Heart left ventricle (tissue), 16 donors: ENCODE results near the gene TRPM1. TPM values are rescaled to one million over a fixed set of nuclear protein-coding genes. Genes with fewer than 3 reads are reported as not detected.

Source experiments
- ATAC-seq, 4 donors: fragments of 200-7000 bp; cut with Tn5 transposase; one replicate each; pipeline ENCODE4 v1.9.1; 2020 to 2022; ENCODE audit warnings: moderate library complexity in 4 of 4, mild to moderate bottlenecking in 3 of 4, moderate number of reproducible peaks in 1 of 4
- DNase-seq, 5 donors: peaks; one replicate each; pipeline ENCODE4 v3.0.0-alpha.2; 2020
- H3K27ac ChIP-seq, 12 donors: fragments of 200-600 bp; sonication (generic) in 4 of 12; one replicate each; pipeline versions ENCODE4 v1.5.0 to v1.8.0; 2016 to 2022; ENCODE audit warnings: mild to moderate bottlenecking in 2 of 12
- H3K27me3 ChIP-seq, 9 donors: fragments of 200-600 bp; sonication (generic) in 2 of 9; one replicate each; pipeline versions ENCODE4 v1.5.1 to v1.8.0; 2016 to 2022; ENCODE audit warnings: mild to moderate bottlenecking in 3 of 9
- H3K36me3 ChIP-seq, 9 donors: fragments of 200-600 bp; sonication (generic) in 2 of 9; one replicate each; pipeline versions ENCODE4 v1.5.0 to v1.8.0; 2018 to 2022; ENCODE audit warnings: mild to moderate bottlenecking in 2 of 9
- H3K4me1 ChIP-seq, 12 donors: fragments of 200-600 bp; sonication (generic) in 4 of 12; one replicate each; pipeline versions ENCODE4 v1.5.0 to v1.8.0; 2016 to 2022; ENCODE audit warnings: mild to moderate bottlenecking in 3 of 12
- H3K4me3 ChIP-seq, 12 donors: fragments of 200-600 bp; sonication (generic) in 4 of 12; one replicate each; pipeline versions ENCODE4 v1.5.0 to v1.8.0; 2017 to 2022; ENCODE audit warnings: mild to moderate bottlenecking in 9 of 12, moderate library complexity in 4 of 12
- H3K9me3 ChIP-seq, 12 donors: fragments of 200-600 bp; sonication (generic) in 4 of 12; one replicate each; pipeline versions ENCODE4 v1.5.0 to v1.8.0; 2016 to 2022; ENCODE audit warnings: mild to moderate bottlenecking in 1 of 12
- POLR2A ChIP-seq, 2 donors: fragments of 450-650 bp; IDR thresholded peaks; one replicate each; pipeline ENCODE4 v1.6.1; 2017; ENCODE audit warnings: antibody characterized with exemption in 2 of 2, mild to moderate bottlenecking in 2 of 2, moderate library complexity in 2 of 2
- WGBS, 4 donors: extraction: QIAGEN DNeasy Blood & Tissue Kit in 2 of 4; methylation state at CpG; one replicate each; pipeline versions ENCODE4 v1.1.5 to v1.1.7; 2013 to 2018; 5-methylcytosine and 5-hydroxymethylcytosine counted together
- intact Hi-C, 10 donors: fragments of 100-400 bp; cut with DNase I; formaldehyde crosslinking; loops; one replicate each; pipeline versions ENCODE4 v1.11.1 to v1.14.2; 2022
- polyA plus RNA-seq, 2 donors: library from polyadenylated mRNA; stranded (reverse); fragments of 200-250 nt; gene quantifications; one replicate each; pipeline ENCODE4 v1.2.3, GENCODE V29; 2013
- total RNA-seq, 9 donors: library from RNA; depleted of rRNA in 2 of 9; stranded (reverse); fragments of >200 nt in 2 of 9; fragmentation: NEBNext Ultra II Directional in 3 of 9; extraction: Animal tissue kit (Norgen Biotek cat#: 25700) in 3 of 9; gene quantifications; one replicate each; pipeline versions ENCODE4 v1.1.0 to v1.2.4, GENCODE V29; 2016 to 2023
- TF ChIP-seq, protein P1 (sequence below), 12 donors: fragments of 200-600 bp; sonication (generic) in 4 of 12; IDR thresholded peaks; one replicate each; pipeline versions ENCODE4 v1.5.0 to v1.8.0; 2018 to 2022; ENCODE audit warnings: antibody characterized with exemption in 12 of 12, mild to moderate bottlenecking in 5 of 12
- donor health status: ischemic (EF 13 %, LVEDD 7.1; RV severe dilation, severe dysfunction).
- donor health status: healthy with polysubstance abuse.
- donor health status: DM: no; HTN: yes; CAD: no.
- donor health status: DM: no; HTN: no; CAD: no.
- donor health status: ischemic (EF 25% LVEDD 6.9; RV normal size, moderate dysfunction).
- donor health status: ischemic (EF 25% LVEDD 5.7; RV mildly dilated, moderate dysfunction).
- donor health status: healthy.
- donor health status: DM: yes; HTN: yes; CAD: no.
- donor health status: ischemic (EF 35%, LVEDD 5.7; RV mildly dilated, moderate dysfunction).
- donor health status: nonischemic (EF 11% LVEDD 7.7; RV severe dilation, severe dysfunction).
- donor health status: DM: yes; HTN: yes; CAD: no.
- donor health status: PGD.
- donor health status: ischemic (EF 29% LVEDD 5.4; RV normal size, mild dysfunction).
- donor health status: nonischemic (EF 23%, LVEDD 6.1; RV moderate dilation, normal function).

TRPM1 gene
- total and polyA plus RNA-seq, 11 donors, result 0.25 TPM; not detected in 10

DNA sequence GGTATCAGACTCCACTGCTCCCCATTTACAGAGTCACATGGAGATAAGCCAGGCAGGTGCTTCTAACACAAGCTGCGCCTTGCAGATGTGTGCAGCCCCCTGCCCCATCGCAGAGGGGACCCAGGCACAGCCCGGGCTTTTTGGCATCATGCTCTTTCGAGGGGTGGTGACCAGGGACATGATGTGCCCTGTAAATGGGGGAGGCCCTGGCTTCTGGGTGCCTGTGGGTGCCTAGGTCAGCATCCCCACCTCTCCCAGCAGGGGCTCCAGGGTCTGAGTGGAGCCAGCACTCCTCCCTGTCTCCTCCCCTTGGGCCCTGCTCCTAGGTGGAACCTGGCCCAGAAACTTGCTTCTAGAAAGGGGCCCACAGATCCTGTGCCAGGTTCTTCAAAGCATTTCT, 15.2 kb downstream of the TRPM1 start:
- 88 to 100% (median 98%) methylated on average over 1 to 4 of the region's 4 CpGs for WGBS, 4 donors
- TF ChIP-seq, protein P1, sequence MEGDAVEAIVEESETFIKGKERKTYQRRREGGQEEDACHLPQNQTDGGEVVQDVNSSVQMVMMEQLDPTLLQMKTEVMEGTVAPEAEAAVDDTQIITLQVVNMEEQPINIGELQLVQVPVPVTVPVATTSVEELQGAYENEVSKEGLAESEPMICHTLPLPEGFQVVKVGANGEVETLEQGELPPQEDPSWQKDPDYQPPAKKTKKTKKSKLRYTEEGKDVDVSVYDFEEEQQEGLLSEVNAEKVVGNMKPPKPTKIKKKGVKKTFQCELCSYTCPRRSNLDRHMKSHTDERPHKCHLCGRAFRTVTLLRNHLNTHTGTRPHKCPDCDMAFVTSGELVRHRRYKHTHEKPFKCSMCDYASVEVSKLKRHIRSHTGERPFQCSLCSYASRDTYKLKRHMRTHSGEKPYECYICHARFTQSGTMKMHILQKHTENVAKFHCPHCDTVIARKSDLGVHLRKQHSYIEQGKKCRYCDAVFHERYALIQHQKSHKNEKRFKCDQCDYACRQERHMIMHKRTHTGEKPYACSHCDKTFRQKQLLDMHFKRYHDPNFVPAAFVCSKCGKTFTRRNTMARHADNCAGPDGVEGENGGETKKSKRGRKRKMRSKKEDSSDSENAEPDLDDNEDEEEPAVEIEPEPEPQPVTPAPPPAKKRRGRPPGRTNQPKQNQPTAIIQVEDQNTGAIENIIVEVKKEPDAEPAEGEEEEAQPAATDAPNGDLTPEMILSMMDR (IDR thresholded peaks at IDR 0.05), result no peak
- TF ChIP-seq POLR2A (IDR thresholded peaks at IDR 0.05), result no peak
- ATAC-seq (no peak), DNase-seq (no peak)
- Histone ChIP-seq H3K27me3 (peaks cover 0 to 7% (median 0%) of the 10 kb centered on the region in 9 donors), H3K4me3 (no peak overlapping the region), H3K36me3 (no peaks in the 10 kb centered on the region), H3K4me1 (peaks cover 0 to 9% (median 0%) of the 10 kb centered on the region in 12 donors), H3K9me3 (no peaks in the 10 kb centered on the region), H3K27ac (no peak overlapping the region)
- intact Hi-C loops, result no loop called here

DNA sequence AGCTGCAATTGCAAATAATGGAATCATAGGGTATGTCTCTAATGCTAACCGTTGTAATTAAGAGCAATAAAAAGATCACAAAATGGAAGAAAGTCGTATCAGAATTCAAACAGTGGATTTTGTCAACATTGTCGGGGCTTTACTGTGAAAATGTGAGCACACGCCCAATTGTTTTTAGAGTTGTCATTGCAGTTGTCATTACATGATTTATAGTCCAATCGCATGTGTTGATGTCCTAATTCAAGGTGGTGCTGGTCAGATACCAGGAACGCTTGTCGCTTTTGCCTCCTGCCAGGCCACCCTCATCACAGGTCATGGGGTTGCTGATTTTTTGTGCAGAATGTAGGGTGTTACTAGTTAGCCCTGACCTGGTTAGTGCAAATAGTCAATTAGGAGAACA, 16.2 kb downstream of the TRPM1 start:
- intact Hi-C loops, result no loop called here
- Histone ChIP-seq H3K4me3 (no peak overlapping the region), H3K4me1 (peaks cover 0 to 16% (median 0%) of the 10 kb centered on the region in 12 donors), H3K27me3 (peaks cover 0 to 7% (median 0%) of the 10 kb centered on the region in 9 donors), H3K36me3 (no peaks in the 10 kb centered on the region), H3K9me3 (no peaks in the 10 kb centered on the region), H3K27ac (no peak overlapping the region)
- DNase-seq (no peak), ATAC-seq (no peak)
- 88 to 95% (median 92%) methylated on average over 7 of the region's 7 CpGs for WGBS, 4 donors
- TF ChIP-seq, protein P1 (IDR thresholded peaks at IDR 0.05), result no peak
- no peak for TF ChIP-seq POLR2A (IDR thresholded peaks at IDR 0.05)

DNA sequence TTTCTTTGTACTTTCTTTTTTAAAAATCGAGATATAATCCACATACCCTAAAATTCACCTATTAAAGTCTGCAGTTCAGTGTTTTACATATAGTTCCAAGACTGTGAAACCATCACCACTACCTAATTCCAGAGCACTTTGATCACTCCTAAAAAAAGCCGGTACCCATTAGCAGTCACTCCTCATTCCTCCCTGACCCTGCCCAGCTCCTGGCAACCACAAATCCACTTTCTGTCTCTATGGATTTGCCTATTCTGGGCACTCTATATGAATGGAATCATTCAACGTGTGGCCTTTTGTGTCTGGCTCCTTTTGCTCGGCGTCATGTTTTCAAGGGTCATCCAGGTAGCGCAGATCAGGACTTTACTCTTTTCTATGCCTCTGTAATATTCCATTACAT, 17.3 kb downstream of the TRPM1 start:
- intact Hi-C loops, result loop anchor here in 1 of 10 donors (5.0 kb wide), 1 partner anchor 92 kb away; the partner anchor contains the start of gene MTMR10
- TF ChIP-seq, protein P1 (IDR thresholded peaks at IDR 0.05), result no peak
- no peak for TF ChIP-seq POLR2A (IDR thresholded peaks at IDR 0.05)
- no peak overlapping the region for H3K27ac ChIP-seq
- no peak for DNase-seq
- peaks cover 0 to 7% (median 0%) of the 10 kb centered on the region in 9 donors for H3K27me3 ChIP-seq
- no peaks in the 10 kb centered on the region for H3K9me3 ChIP-seq
- H3K4me3 ChIP-seq, result no peak overlapping the region
- peaks cover 0 to 16% (median 0%) of the 10 kb centered on the region in 12 donors for H3K4me1 ChIP-seq
- WGBS, 4 donors, result 81 to 85% (median 82%) methylated on average over 6 of the region's 6 CpGs
- ATAC-seq, result no peak
- no peaks in the 10 kb centered on the region for H3K36me3 ChIP-seq

DNA sequence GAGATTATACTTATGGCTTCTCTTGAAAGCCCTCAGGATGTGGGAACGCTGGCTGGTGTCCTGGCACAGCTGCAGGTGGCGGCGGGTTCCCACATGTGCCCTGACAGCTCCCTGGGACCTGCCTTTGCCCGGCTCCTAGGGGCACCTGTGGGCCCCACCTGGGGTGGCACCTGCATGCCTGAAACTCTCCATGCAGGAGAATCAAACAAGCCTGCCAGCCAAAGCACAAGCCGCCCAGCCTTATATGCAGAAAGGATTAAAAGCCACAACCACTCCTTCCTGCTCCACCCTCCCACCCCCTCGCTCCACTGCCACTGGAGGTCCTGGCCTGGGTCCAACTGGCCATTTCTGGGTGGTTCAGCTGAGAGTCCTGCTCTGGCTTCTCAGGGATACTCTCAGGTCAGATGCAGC, 18.1 kb downstream of the TRPM1 start:
- H3K9me3 ChIP-seq, result no peaks in the 10 kb centered on the region
- peaks cover 0 to 16% (median 0%) of the 10 kb centered on the region in 12 donors for H3K4me1 ChIP-seq
- TF ChIP-seq POLR2A (IDR thresholded peaks at IDR 0.05), result no peak
- TF ChIP-seq, protein P1 (IDR thresholded peaks at IDR 0.05), result no peak
- intact Hi-C loops, result loop anchor here in 1 of 10 donors (5.0 kb wide), 1 partner anchor 91 kb away; the partner anchor contains the start of gene MTMR10
- H3K27ac ChIP-seq, result no peak overlapping the region
- H3K27me3 ChIP-seq, result peaks cover 0 to 7% (median 0%) of the 10 kb centered on the region in 9 donors
- ATAC-seq (no peak), DNase-seq (no peak)
- no peaks in the 10 kb centered on the region for H3K36me3 ChIP-seq
- H3K4me3 ChIP-seq, result no peak overlapping the region
- WGBS, 4 donors, result 67 to 100% (median 72%) methylated on average over 2 to 6 of the region's 6 CpGs
